Activated CD8-positive, alpha-beta memory T cell treated with anti-CD3 and anti-CD28 coated beads, Interleukin-2, amount 10 ng/mL, durations not matched to agents 7 days and 5 days (primary cell): ENCODE results near the gene RP9. TPM values are rescaled to one million over a fixed set of nuclear protein-coding genes. Genes with fewer than 3 reads are reported as not detected.

Experiments
- ATAC-seq: fragments of 150-1000 bp; cut with Tn5 transposase; one replicate; pipeline ENCODE4 v1.10.0; 2021; ENCODE audit warnings: moderate library complexity
- CTCF ChIA-PET: fragments of 350-600 bp; sonication (Branson Sonifier 250); formaldehyde crosslinking; loops from one replicate; lab custom pipeline; 2021; ENCODE audit warnings: antibody characterized with exemption; lab: Charles Lee
- DNase-seq: peaks from one replicate; pipeline ENCODE4 v3.0.0-alpha.2; 2020
- H3K27ac Mint-ChIP-seq: one replicate; pipeline ENCODE4 v1.8.0; 2021; ENCODE audit warnings: mild to moderate bottlenecking, mixed read lengths
- H3K27me3 Mint-ChIP-seq: one replicate; pipeline ENCODE4 v1.8.0; 2021; ENCODE audit warnings: mixed read lengths
- H3K36me3 Mint-ChIP-seq: one replicate; pipeline ENCODE4 v1.8.0; 2021; ENCODE audit warnings: mild to moderate bottlenecking, mixed read lengths
- H3K4me1 Mint-ChIP-seq: one replicate; pipeline ENCODE4 v1.8.0; 2021; ENCODE audit warnings: mixed read lengths
- H3K4me3 Mint-ChIP-seq: one replicate; pipeline ENCODE4 v1.8.0; 2021; ENCODE audit warnings: mild to moderate bottlenecking, moderate library complexity, mixed read lengths
- H3K9me3 Mint-ChIP-seq: one replicate; pipeline ENCODE4 v1.8.0; 2022; ENCODE audit warnings: low read depth, mixed read lengths
- total RNA-seq, 2 experiments: library from RNA; stranded (reverse); gene quantifications; one replicate each; pipeline ENCODE4 v1.2.3, GENCODE V29; 2021

Gene RP9
- total RNA-seq, 2 experiments from 2014 or later, result 11.3 to 11.5 TPM

GRCh38 chr7:33093266-33093665 is 15.9 kb downstream of the RP9 start:
- no peak for ATAC-seq
- no peaks in the 10 kb centered on the region for H3K4me1 Mint-ChIP-seq
- H3K4me3 Mint-ChIP-seq, result no peak overlapping the region
- no peaks in the 10 kb centered on the region for H3K9me3 Mint-ChIP-seq
- CTCF ChIA-PET, result interaction anchor here (1.5 kb wide), 1 partner anchor 15 kb away, joined by 6 read pairs; no protein-coding TSS in a partner anchor
- H3K27me3 Mint-ChIP-seq, result no peaks in the 10 kb centered on the region
- H3K27ac Mint-ChIP-seq, result no peak overlapping the region
- H3K36me3 Mint-ChIP-seq, result peaks cover 16% of the 10 kb centered on the region
- no peak for DNase-seq

DNA sequence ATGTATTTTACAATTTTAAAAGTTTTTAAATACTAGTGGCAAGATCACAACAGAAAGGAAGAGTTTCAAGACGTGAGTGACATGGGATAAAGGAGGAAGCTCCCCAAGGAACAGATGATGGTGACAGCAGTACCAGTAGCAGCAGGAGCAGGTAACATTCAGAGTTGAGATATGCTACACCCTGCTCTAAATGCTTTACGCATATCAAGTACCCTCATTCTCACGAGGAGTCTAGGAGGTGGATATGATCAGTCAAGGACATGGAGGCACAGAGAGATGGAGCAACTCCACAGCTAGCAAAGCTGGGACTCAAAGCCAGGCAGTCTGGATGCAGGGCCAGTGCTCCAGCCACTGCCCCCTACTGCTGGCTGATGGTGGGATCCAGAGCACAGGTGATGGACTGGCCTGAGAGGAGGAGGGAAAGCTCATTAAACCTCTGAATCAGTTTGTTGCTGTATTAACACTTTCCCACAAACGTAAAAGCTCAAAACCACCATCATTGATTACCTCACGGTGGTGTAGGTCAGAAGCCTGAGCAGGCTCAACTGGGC is 17.5 kb downstream of the RP9 start:
- H3K9me3 Mint-ChIP-seq, result no peaks in the 10 kb centered on the region

GRCh38 chr7:33091111-33091531 is 18.1 kb downstream of the RP9 start:
- Mint-ChIP-seq H3K27me3 (no peaks in the 10 kb centered on the region), H3K4me3 (no peak overlapping the region), H3K9me3 (no peaks in the 10 kb centered on the region), H3K27ac (no peak overlapping the region), H3K36me3 (peaks cover 6% of the 10 kb centered on the region), H3K4me1 (no peaks in the 10 kb centered on the region)
- no peak for ATAC-seq
- DNase-seq, result no peak
- CTCF ChIA-PET, result no interaction called here

More for the DNA sequence above, 17.5 kb downstream of the RP9 start:
- DNase-seq (no peak), ATAC-seq (no peak)
- no peak overlapping the region for H3K27ac Mint-ChIP-seq
- no peak overlapping the region for H3K4me3 Mint-ChIP-seq
- no peaks in the 10 kb centered on the region for H3K4me1 Mint-ChIP-seq
- CTCF ChIA-PET, result no interaction called here
- peaks cover 9% of the 10 kb centered on the region for H3K36me3 Mint-ChIP-seq
- no peaks in the 10 kb centered on the region for H3K27me3 Mint-ChIP-seq

- H3K27ac Mint-ChIP-seq, result no peak overlapping the region
- H3K27me3 Mint-ChIP-seq, result no peaks in the 10 kb centered on the region
- no peaks in the 10 kb centered on the region for H3K36me3 Mint-ChIP-seq
- no peak overlapping the region for H3K4me3 Mint-ChIP-seq
- DNase-seq (no peak), ATAC-seq (no peak)
- no peaks in the 10 kb centered on the region for H3K9me3 Mint-ChIP-seq
- no peaks in the 10 kb centered on the region for H3K4me1 Mint-ChIP-seq
- CTCF ChIA-PET, result no interaction called here
Observed at GRCh38 chr7:33089142-33089541, 20.1 kb downstream of the RP9 start.

- Mint-ChIP-seq H3K27me3 (peaks cover 2% of the 10 kb centered on the region), H3K4me1 (no peaks in the 10 kb centered on the region), H3K36me3 (no peaks in the 10 kb centered on the region), H3K9me3 (no peaks in the 10 kb centered on the region), H3K27ac (no peak overlapping the region), H3K4me3 (no peak overlapping the region)
- ATAC-seq (no peak), DNase-seq (no peak)
- CTCF ChIA-PET, result interaction anchor here (1.6 kb wide), 1 partner anchor 20 kb away, joined by 4 read pairs; no protein-coding TSS in a partner anchor
Observed at GRCh38 chr7:33087858-33088257, 21.3 kb downstream of the RP9 start.

DNA sequence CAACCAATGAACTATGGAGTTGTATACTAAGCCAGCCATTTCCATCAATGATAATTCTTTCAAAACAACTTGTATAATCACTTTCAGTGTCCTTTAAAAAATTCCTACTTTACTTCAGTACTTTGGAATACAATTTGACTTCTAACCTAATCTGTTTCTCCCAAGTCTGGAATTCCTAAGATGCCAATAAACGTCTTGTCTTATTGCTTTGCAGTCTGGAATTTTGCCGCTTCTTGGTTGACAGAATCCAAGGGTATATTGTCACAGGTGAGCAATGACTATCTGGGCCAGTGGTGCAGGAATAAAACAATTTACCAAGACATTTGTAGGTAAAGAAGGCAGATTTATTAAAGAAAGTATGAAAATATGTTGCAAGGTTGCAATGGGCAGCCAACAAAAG is 21.8 kb downstream of the RP9 start:
- Mint-ChIP-seq H3K4me1 (no peaks in the 10 kb centered on the region), H3K9me3 (no peaks in the 10 kb centered on the region), H3K36me3 (no peaks in the 10 kb centered on the region), H3K27me3 (peaks cover 3% of the 10 kb centered on the region), H3K4me3 (no peak overlapping the region), H3K27ac (no peak overlapping the region)
- CTCF ChIA-PET, result interaction anchor here (1.6 kb wide), 1 partner anchor 21 kb away, joined by 4 read pairs; no protein-coding TSS in a partner anchor
- no peak for DNase-seq
- ATAC-seq, result no peak

DNA sequence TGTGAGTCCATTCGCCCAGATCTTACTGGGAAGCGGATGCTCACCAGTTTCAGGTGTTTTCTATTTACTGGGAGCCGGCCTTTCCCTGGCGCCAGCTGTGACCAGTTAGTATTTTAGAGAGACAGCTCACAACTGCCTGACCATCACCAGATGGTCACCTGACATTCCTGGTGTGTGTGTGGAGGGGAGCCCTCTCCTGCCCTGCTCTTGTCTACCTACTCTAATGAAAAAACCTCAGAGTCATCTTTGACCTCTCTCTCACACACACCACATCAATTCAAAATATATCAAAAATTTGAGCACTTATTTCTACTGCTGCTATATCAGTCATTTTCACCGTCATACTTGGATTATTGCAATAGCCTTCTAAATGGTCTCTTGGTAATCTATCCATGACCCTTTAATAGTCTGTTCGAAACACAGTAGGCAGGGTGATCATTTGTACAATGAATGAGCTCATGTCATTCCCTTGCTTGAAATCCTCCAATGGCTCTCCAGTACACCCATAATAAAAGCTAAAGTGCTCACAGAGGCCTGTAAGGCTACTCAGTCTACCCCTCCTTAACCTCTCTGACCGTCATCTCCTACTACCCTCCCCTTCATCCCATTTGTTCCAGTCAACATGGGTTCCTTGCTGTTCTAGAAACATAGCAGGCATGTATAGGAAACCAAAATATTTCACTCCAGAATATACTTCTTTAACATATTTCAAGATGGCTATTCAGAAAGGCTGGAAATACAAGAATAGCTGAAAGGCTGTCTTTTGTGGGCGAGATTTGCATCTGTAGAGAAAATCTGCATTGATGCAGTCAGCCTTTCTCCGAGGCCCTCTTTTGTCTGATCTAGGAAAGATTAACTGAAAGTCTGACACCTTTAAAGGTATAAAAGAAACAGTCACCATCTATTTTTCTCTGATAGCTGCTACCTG is 29.2 kb downstream of the RP9 start:
- no peak for DNase-seq
- no peak overlapping the region for H3K4me3 Mint-ChIP-seq
- ATAC-seq, result no peak
- no peaks in the 10 kb centered on the region for H3K36me3 Mint-ChIP-seq
- CTCF ChIA-PET, result no interaction called here
- H3K27me3 Mint-ChIP-seq, result peaks cover 19% of the 10 kb centered on the region
- H3K27ac Mint-ChIP-seq, result no peak overlapping the region
- H3K9me3 Mint-ChIP-seq, result no peaks in the 10 kb centered on the region
- peaks cover 11% of the 10 kb centered on the region for H3K4me1 Mint-ChIP-seq

- H3K4me1 Mint-ChIP-seq, result peaks cover 11% of the 10 kb centered on the region
- no peaks in the 10 kb centered on the region for H3K36me3 Mint-ChIP-seq
- peaks cover 23% of the 10 kb centered on the region for H3K27me3 Mint-ChIP-seq
- ATAC-seq (no peak), DNase-seq (no peak)
- H3K27ac Mint-ChIP-seq, result no peak overlapping the region
- H3K4me3 Mint-ChIP-seq, result no peak overlapping the region
- CTCF ChIA-PET, result interaction anchor here (1.0 kb wide), 1 partner anchor 28 kb away, joined by 3 read pairs; no protein-coding TSS in a partner anchor
- H3K9me3 Mint-ChIP-seq, result no peaks in the 10 kb centered on the region
Observed at GRCh38 chr7:33079096-33079495, 30.1 kb downstream of the RP9 start.

- Mint-ChIP-seq H3K27ac (no peak overlapping the region), H3K4me3 (no peak overlapping the region), H3K4me1 (peaks cover 11% of the 10 kb centered on the region), H3K9me3 (peaks cover 2% of the 10 kb centered on the region), H3K36me3 (peaks cover 1% of the 10 kb centered on the region), H3K27me3 (peaks cover 31% of the 10 kb centered on the region)
- DNase-seq (no peak), ATAC-seq (no peak)
- CTCF ChIA-PET, result interaction anchor here (1.2 to 1.5 kb wide), 2 partner anchors 32 to 231 kb away, joined by 3 to 5 read pairs; partner anchors contain the start of gene RP9
Observed at GRCh38 chr7:33076737-33077136, 32.5 kb downstream of the RP9 start.

- Mint-ChIP-seq H3K36me3 (peaks cover 1% of the 10 kb centered on the region), H3K4me1 (peaks cover 11% of the 10 kb centered on the region), H3K27ac (no peak overlapping the region), H3K27me3 (peaks cover 35% of the 10 kb centered on the region), H3K9me3 (peaks cover 8% of the 10 kb centered on the region), H3K4me3 (no peak overlapping the region)
- no peak for DNase-seq
- ATAC-seq, result no peak
- CTCF ChIA-PET, result interaction anchor here (1.5 kb wide), 1 partner anchor 230 kb away, joined by 5 read pairs; no protein-coding TSS in a partner anchor
Observed at GRCh38 chr7:33075818-33076518, 33.2 kb downstream of the RP9 start.

GRCh38 chr7:33073243-33073642 is 36.0 kb downstream of the RP9 start:
- peaks cover 35% of the 10 kb centered on the region for H3K27me3 Mint-ChIP-seq
- peaks cover 11% of the 10 kb centered on the region for H3K4me1 Mint-ChIP-seq
- CTCF ChIA-PET, result interaction anchor here (1.0 kb wide), 1 partner anchor 273 kb away, joined by 4 read pairs; no protein-coding TSS in a partner anchor
- H3K36me3 Mint-ChIP-seq, result peaks cover 1% of the 10 kb centered on the region
- peaks cover 11% of the 10 kb centered on the region for H3K9me3 Mint-ChIP-seq
- no peak overlapping the region for H3K27ac Mint-ChIP-seq
- no peak for DNase-seq
- no peak overlapping the region for H3K4me3 Mint-ChIP-seq
- ATAC-seq, result no peak

GRCh38 chr7:33072471-33072870 is 36.7 kb downstream of the RP9 start:
- Mint-ChIP-seq H3K27ac (no peak overlapping the region), H3K27me3 (peaks cover 35% of the 10 kb centered on the region), H3K4me3 (no peak overlapping the region)

DNA sequence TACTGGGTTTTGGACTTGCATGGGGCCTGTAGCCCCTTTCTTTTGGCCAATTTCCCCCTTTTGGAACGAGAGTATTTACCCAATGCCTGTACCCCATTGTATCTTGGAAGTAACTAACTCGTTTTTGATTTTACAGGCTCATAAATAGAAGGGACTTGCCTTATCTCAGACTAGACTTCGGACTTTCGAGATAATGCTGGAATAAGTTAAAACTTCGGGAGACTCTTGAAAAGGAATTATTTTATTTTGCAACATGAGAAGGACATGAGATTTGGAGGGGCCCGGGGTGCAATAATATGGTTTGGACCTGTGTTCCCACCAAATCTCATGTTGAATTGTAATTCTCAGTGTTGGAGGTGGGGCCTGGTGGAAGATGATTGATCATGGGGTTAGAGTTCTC is 38.4 kb downstream of the RP9 start:
- Mint-ChIP-seq H3K27me3 (peaks cover 36% of the 10 kb centered on the region), H3K4me3 (no peak overlapping the region), H3K27ac (no peak overlapping the region), H3K36me3 (peaks cover 8% of the 10 kb centered on the region), H3K9me3 (peaks cover 11% of the 10 kb centered on the region), H3K4me1 (peaks cover under 1% of the 10 kb centered on the region)
- DNase-seq (no peak), ATAC-seq (no peak)
- CTCF ChIA-PET, result interaction anchor here (3.0 kb wide), 1 partner anchor 37 kb away, joined by 8 read pairs; no protein-coding TSS in a partner anchor

More at GRCh38 chr7:33072471-33072870, 36.7 kb downstream of the RP9 start:
- DNase-seq (no peak), ATAC-seq (no peak)
- Mint-ChIP-seq H3K36me3 (peaks cover 1% of the 10 kb centered on the region), H3K9me3 (peaks cover 11% of the 10 kb centered on the region), H3K4me1 (peaks cover 10% of the 10 kb centered on the region)
- CTCF ChIA-PET, result no interaction called here
